ENCODE measurements around the gene MZB1. TPM values are rescaled to one million over a fixed set of nuclear protein-coding genes. Genes with fewer than 3 reads are reported as not detected.

MZB1 gene
- total and polyA plus RNA-seq, 2 of the 13 experiments (the other 11 are each of a cell fraction or from before 2014, with no cell fraction given), result 0.31 to 0.40 TPM

DNA sequence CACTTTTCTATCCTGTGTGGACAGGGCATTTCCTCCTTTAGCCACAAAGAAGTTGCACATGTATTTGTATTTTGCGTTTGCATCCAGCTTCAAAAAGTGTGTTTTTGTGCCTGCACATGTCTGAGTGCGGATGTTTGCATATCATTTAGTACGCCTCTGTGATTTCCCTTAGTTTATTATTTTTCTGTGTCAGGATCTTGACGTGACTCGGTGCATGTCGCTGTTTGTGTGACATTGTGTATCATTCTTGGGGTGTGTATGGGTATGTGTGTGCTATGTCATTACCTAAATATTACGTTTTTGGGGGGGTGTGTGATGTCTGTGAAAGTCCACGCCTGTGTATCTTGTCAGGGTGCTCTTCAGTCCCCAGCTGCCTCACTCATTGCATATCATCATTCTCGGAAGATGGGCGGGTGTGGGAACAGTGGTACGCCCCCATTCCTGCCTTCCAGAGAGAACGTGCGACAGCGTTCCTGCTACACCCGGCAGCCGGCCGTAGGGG is 48.5 kb downstream of the MZB1 start:
- H3K4me3 ChIP-seq (replicated peaks in 1 of 3; ENCODE audit: insufficient read depth in 1 of 3, low read depth in 2 of 3, low read length in 3 of 3), result peak overlapping the region; percentile 60 to 98 (median 84)
- peaks cover 43% of the 10 kb centered on the region for H3K4me1 ChIP-seq (ENCODE audit: insufficient read depth, low read length)
- ATAC-seq (peak; percentile 85), FAIRE-seq (no peak), DNase-seq (ENCODE audit: low spot score) (no peak)
- POLR2A ChIA-PET, result interaction anchor here (0.6 to 3.1 kb wide), 17 partner anchors 9 to 162 kb away, joined by 3 to 38 read pairs (median 5); partner anchors contain the start of genes MATR3 and SLC23A1
- no peaks in the 10 kb centered on the region for H3K9me3 ChIP-seq (ENCODE audit: low read length)
- BruUV-seq (replicated peaks), result no TSS peak
- H3K4me2 ChIP-seq (ENCODE audit: low read depth, low read length), result peak overlapping the region; percentile 100
- peaks cover 46% of the 10 kb centered on the region for H3K79me2 ChIP-seq (ENCODE audit: insufficient read depth, low read length)
- H3K27ac ChIP-seq (ENCODE audit: extremely low read length, insufficient read depth, low read length), result no peak overlapping the region
- peaks cover 41% of the 10 kb centered on the region for H4K20me1 ChIP-seq (ENCODE audit: insufficient read depth, low read length)
- intact Hi-C loops (cut with micrococcal nuclease; ENCODE audit: unreplicated experiment) (loop anchor here (1.0 kb wide), 1 partner anchor 46 kb away; no protein-coding TSS in a partner anchor), in situ Hi-C loops (cut with HindIII; ENCODE audit: extremely low pct_ligation_motif_present, low pct_unique_long_range_greater_than_20kb) (no loop called here)
- H3K9ac ChIP-seq (ENCODE audit: insufficient read depth, low read depth, low read length), result peak overlapping the region; percentile 99
- WGBS (ENCODE audit: low lambda C conversion rate), result 7% methylated on average over 8 of the region's 17 CpGs
- no peaks in the 10 kb centered on the region; a peak in 1 of 5 replicates for H3K27me3 ChIP-seq (ENCODE audit: control insufficient read depth in 1 of 2, insufficient read depth in 2 of 2, low read length in 2 of 2)
- H2AFZ ChIP-seq (ENCODE audit: low read length), result peak overlapping the region; percentile 1
- 0 out of 5 replicates have a peak, but pooled peaks cover 0 to 3% of the 10 kb centered on the region in 2 experiments for H3K36me3 ChIP-seq (replicated peaks in 1 of 2; ENCODE audit: control insufficient read depth in 1 of 2, insufficient read depth in 2 of 2, low read length in 2 of 2)
- CTCF ChIA-PET (ENCODE audit: low intra/inter-chr PET ratio, low total read pairs), result no interaction called here
- TF ChIP-seq ZBTB7B (CRISPR knock-in tag; IDR thresholded peaks at IDR 0.05) (0 out of 2 replicates have a peak, but pooled peaks have one; percentile 46), NONO (IDR thresholded peaks at IDR 0.05) (no peak), NONO (CRISPR knock-in tag; conservative IDR thresholded peaks at IDR 0.05) (no peak), ZNF879 (CRISPR knock-in tag; IDR thresholded peaks at IDR 0.05) (0 out of 2 replicates have a peak, but pooled peaks have one; percentile 42), MZF1 (CRISPR knock-in tag; IDR thresholded peaks at IDR 0.05; ENCODE audit: borderline replicate concordance) (no peak), PHB2 (IDR thresholded peaks at IDR 0.05; ENCODE audit: partially characterized antibody) (no peak), IKZF4 (CRISPR knock-in tag; IDR thresholded peaks at IDR 0.05; ENCODE audit: borderline replicate concordance, low read depth, not compliant biosample characterization) (no peak), NCOR1 (IDR thresholded peaks at IDR 0.05; ENCODE audit: borderline replicate concordance, low read length) (no peak), ZNF292 (CRISPR knock-in tag; IDR thresholded peaks at IDR 0.05; ENCODE audit: borderline replicate concordance, low read depth) (0 out of 2 replicates have a peak, but pooled peaks have one; percentile 60), CCDC6 (CRISPR knock-in tag; IDR thresholded peaks at IDR 0.05) (peak; percentile 51; the same call in 1 of the 2 replicates), ZNF354B (CRISPR knock-in tag; IDR thresholded peaks at IDR 0.05) (no peak), ZNF160 (CRISPR knock-in tag; IDR thresholded peaks at IDR 0.05) (no peak), MYNN (CRISPR knock-in tag; IDR thresholded peaks at IDR 0.05; ENCODE audit: low read depth) (no peak), SIX1 (CRISPR knock-in tag; IDR thresholded peaks at IDR 0.05; ENCODE audit: borderline replicate concordance) (no peak), ZNF232 (CRISPR knock-in tag; IDR thresholded peaks at IDR 0.05; ENCODE audit: borderline replicate concordance) (0 out of 2 replicates have a peak, but pooled peaks have one; percentile 17), RAD51 (IDR thresholded peaks at IDR 0.05; ENCODE audit: borderline replicate concordance) (no peak), FOXK1 (CRISPR knock-in tag; IDR thresholded peaks at IDR 0.05; ENCODE audit: borderline replicate concordance, low read depth) (no peak), ZKSCAN8 (CRISPR knock-in tag; IDR thresholded peaks at IDR 0.05; ENCODE audit: borderline replicate concordance) (no peak), LCORL (IDR thresholded peaks at IDR 0.05) (no peak), LCORL (CRISPR knock-in tag; IDR thresholded peaks at IDR 0.05) (peak; percentile 55; the same call in 1 of the 2 replicates)
- TF ChIP-seq, protein P1, sequence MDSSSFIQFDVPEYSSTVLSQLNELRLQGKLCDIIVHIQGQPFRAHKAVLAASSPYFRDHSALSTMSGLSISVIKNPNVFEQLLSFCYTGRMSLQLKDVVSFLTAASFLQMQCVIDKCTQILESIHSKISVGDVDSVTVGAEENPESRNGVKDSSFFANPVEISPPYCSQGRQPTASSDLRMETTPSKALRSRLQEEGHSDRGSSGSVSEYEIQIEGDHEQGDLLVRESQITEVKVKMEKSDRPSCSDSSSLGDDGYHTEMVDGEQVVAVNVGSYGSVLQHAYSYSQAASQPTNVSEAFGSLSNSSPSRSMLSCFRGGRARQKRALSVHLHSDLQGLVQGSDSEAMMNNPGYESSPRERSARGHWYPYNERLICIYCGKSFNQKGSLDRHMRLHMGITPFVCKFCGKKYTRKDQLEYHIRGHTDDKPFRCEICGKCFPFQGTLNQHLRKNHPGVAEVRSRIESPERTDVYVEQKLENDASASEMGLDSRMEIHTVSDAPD (CRISPR knock-in tag; IDR thresholded peaks at IDR 0.05), result no peak
- TF ChIP-seq, protein P2, sequence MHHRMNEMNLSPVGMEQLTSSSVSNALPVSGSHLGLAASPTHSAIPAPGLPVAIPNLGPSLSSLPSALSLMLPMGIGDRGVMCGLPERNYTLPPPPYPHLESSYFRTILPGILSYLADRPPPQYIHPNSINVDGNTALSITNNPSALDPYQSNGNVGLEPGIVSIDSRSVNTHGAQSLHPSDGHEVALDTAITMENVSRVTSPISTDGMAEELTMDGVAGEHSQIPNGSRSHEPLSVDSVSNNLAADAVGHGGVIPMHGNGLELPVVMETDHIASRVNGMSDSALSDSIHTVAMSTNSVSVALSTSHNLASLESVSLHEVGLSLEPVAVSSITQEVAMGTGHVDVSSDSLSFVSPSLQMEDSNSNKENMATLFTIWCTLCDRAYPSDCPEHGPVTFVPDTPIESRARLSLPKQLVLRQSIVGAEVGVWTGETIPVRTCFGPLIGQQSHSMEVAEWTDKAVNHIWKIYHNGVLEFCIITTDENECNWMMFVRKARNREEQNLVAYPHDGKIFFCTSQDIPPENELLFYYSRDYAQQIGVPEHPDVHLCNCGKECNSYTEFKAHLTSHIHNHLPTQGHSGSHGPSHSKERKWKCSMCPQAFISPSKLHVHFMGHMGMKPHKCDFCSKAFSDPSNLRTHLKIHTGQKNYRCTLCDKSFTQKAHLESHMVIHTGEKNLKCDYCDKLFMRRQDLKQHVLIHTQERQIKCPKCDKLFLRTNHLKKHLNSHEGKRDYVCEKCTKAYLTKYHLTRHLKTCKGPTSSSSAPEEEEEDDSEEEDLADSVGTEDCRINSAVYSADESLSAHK (CRISPR knock-in tag; IDR thresholded peaks at IDR 0.05; ENCODE audit: borderline replicate concordance), result no peak
